T-cell (primary cell): ENCODE results near the gene GNB4. TPM values are rescaled to one million over a fixed set of nuclear protein-coding genes. Genes with fewer than 3 reads are reported as not detected.

Experiments used
- ATAC-seq, 4 experiments: fragments of 200-7000 bp in 3 of 4; fragments of 150-1000 bp in 1 of 4; cut with Tn5 transposase; replicated peaks in 1 of 4; 1 replicate in 3 of 4; 2 replicates in 1 of 4; pipeline ENCODE4 v1.10.0; 2021; ENCODE audit warnings: moderate library complexity in 3 of 4, mild to moderate bottlenecking in 2 of 4, moderate number of reproducible peaks in 1 of 4
- CTCF ChIA-PET, 2 donors: fragments of 300-600 bp; sonication (Branson Sonifier 250); formaldehyde crosslinking; loops; one replicate each; lab custom pipeline; 2022; ENCODE audit warnings: antibody characterized with exemption in 2 of 2; lab: Charles Lee
- POLR2A ChIA-PET, 2 donors: fragments of 300-600 bp; sonication (Branson Sonifier 250); formaldehyde crosslinking; loops; one replicate each; lab custom pipeline; 2022; ENCODE audit warnings: antibody characterized with exemption in 2 of 2; lab: Charles Lee
- DNase-seq, 35 experiments: peaks; one replicate each; pipeline versions ENCODE4 v3.0.0 to v3.0.0-alpha.2; 2013 to 2023
- H3K27ac ChIP-seq: one replicate; pipeline ENCODE4 v1.5.1; 2013; ENCODE audit warnings: low read length
- H3K27me3 ChIP-seq, 2 experiments: replicated peaks in 1 of 2; 1 replicate in 1 of 2; 2 replicates in 1 of 2; pipeline versions ENCODE4 v1.6.1 to v1.7.0; 2013; ENCODE audit warnings: low read length in 1 of 2, mixed read lengths in 1 of 2; ENCODE audit not compliant: control insufficient read depth in 2 of 2, insufficient read depth in 2 of 2; ENCODE audit errors: extremely low read depth in 1 of 2
- H3K36me3 ChIP-seq, 2 donors: 1 replicate in 1 of 2; 2 replicates in 1 of 2; pipeline versions ENCODE4 v1.6.1 to v1.7.0; 2013; ENCODE audit warnings: low read length in 1 of 2; ENCODE audit not compliant: control insufficient read depth in 2 of 2, insufficient read depth in 1 of 2; ENCODE audit errors: extremely low read depth in 1 of 2
- H3K4me1 ChIP-seq, 2 experiments: 1 replicate in 1 of 2; 2 replicates in 1 of 2; pipeline versions ENCODE4 v1.6.1 to v1.7.0; 2013; ENCODE audit warnings: low read length in 2 of 2, mixed read lengths in 1 of 2; ENCODE audit not compliant: insufficient read depth in 2 of 2, control insufficient read depth in 1 of 2; ENCODE audit errors: extremely low read depth in 1 of 2
- H3K4me3 ChIP-seq, 2 donors: 1 replicate in 1 of 2; 2 replicates in 1 of 2; pipeline versions ENCODE4 v1.5.1 to v1.7.0; 2013; ENCODE audit warnings: mild to moderate bottlenecking in 2 of 2, low read length in 1 of 2, moderate library complexity in 1 of 2; ENCODE audit not compliant: control insufficient read depth in 1 of 2; ENCODE audit errors: extremely low read depth in 1 of 2
- H3K9me3 ChIP-seq: 2 replicates; pipeline ENCODE4 v1.7.0; 2013
- H3K27ac Mint-ChIP-seq, 2 donors: one replicate each; pipeline ENCODE4 v1.8.0; 2020 to 2021; ENCODE audit warnings: mild to moderate bottlenecking in 2 of 2, mixed read lengths in 2 of 2
- H3K27me3 Mint-ChIP-seq, 2 donors: one replicate each; pipeline ENCODE4 v1.8.0; 2021 to 2022; ENCODE audit warnings: mixed read lengths in 2 of 2
- H3K36me3 Mint-ChIP-seq: one replicate; pipeline ENCODE4 v1.8.0; 2021; ENCODE audit warnings: mixed read lengths
- H3K4me1 Mint-ChIP-seq, 3 donors: one replicate each; pipeline ENCODE4 v1.8.0; 2020 to 2022; ENCODE audit warnings: mixed read lengths in 3 of 3, mild to moderate bottlenecking in 1 of 3
- H3K4me3 Mint-ChIP-seq, 3 donors: one replicate each; pipeline ENCODE4 v1.8.0; 2020 to 2022; ENCODE audit warnings: mild to moderate bottlenecking in 3 of 3, mixed read lengths in 3 of 3, moderate library complexity in 3 of 3
- H3K9me3 Mint-ChIP-seq, 3 donors: one replicate each; pipeline ENCODE4 v1.8.0; 2020 to 2022; ENCODE audit warnings: mixed read lengths in 3 of 3
- WGBS: methylation state at CpG from one replicate; pipeline ENCODE4 v1.1.5; 2013; ENCODE audit warnings: missing lambda C conversion rate; ENCODE audit not compliant: insufficient coverage; 5-methylcytosine and 5-hydroxymethylcytosine counted together
- total RNA-seq, 35 experiments: library from RNA in 6 of 35; stranded (reverse) in 6 of 35; fragments of 120-200 nt in 1 of 35; gene quantifications; one replicate each; pipeline versions ENCODE4 v1.2.1 to v1.2.4 and lab custom pipeline; 2013 to 2026

The GNB4 gene
- total RNA-seq (1 to 10 TPM in 2 of 5 donors, under 1 TPM in 3; 0.26 to 2.7 (median 0.73) TPM), total RNA-seq (lab: John Stamatoyannopoulos, UW) (0.74 to 22.5 (median 2.4) reads per million in 29 experiments)
- total RNA-seq (2013), result 0.94 TPM

GRCh38 chr3:179451265-179452175 is at the start of gene GNB4:
TSS of gene GNB4 (minus strand) at chr3:179451470. CDS start at chr3:179426200, 25,270 bp downstream.
- Mint-ChIP-seq H3K27ac (peak within 1 kb of the TSS in 1 of 2 donors; percentile 66), H3K27me3 (peaks cover 54 to 66% of the 10 kb centered on the region in 2 donors), H3K4me1 (peaks cover 16 to 27% (median 20%) of the 10 kb centered on the region in 3 donors), H3K9me3 (no peaks in the 10 kb centered on the region), H3K36me3 (no peaks in the 10 kb centered on the region), H3K4me3 (peak within 1 kb of the TSS; percentile 81 to 86 (median 84))
- Histone ChIP-seq H3K4me1 (peaks cover 2 to 7% of the 10 kb centered on the region in 2 experiments), H3K9me3 (no peaks in the 10 kb centered on the region), H3K27me3 (peaks cover 0 to 17% of the 10 kb centered on the region in 2 experiments), H3K27ac (no peak within 1 kb of the TSS), H3K4me3 (peak within 1 kb of the TSS; percentile 43 to 87), H3K36me3 (no peaks in the 10 kb centered on the region)
- ChIA-PET CTCF (interaction anchor here in 1 of 2 donors (0.6 kb wide), 1 partner anchor 12 kb away, joined by 3 read pairs; no protein-coding TSS in a partner anchor), POLR2A (no interaction called here)
- ATAC-seq (peak; percentile 58 to 81 (median 77)), DNase-seq (peak in 26 of 35 experiments; percentile 7 to 55 (median 24))
- 2% methylated on average over 78 of the region's 90 CpGs for WGBS

- Histone ChIP-seq H3K4me1 (no peaks in the 10 kb centered on the region), H3K36me3 (no peaks in the 10 kb centered on the region), H3K27ac (no peak overlapping the region), H3K4me3 (no peak overlapping the region), H3K27me3 (no peaks in the 10 kb centered on the region), H3K9me3 (peaks cover 6% of the 10 kb centered on the region)
- ATAC-seq (no peak), DNase-seq (no peak)
- Mint-ChIP-seq H3K9me3 (peaks cover 37 to 68% (median 47%) of the 10 kb centered on the region in 3 donors), H3K36me3 (no peaks in the 10 kb centered on the region), H3K27ac (no peak overlapping the region), H3K27me3 (no peaks in the 10 kb centered on the region), H3K4me1 (no peaks in the 10 kb centered on the region), H3K4me3 (no peak overlapping the region)
- POLR2A ChIA-PET, result interaction anchor here in 1 of 2 donors (0.7 kb wide), 1 partner anchor 107 kb away, joined by 4 read pairs; no protein-coding TSS in a partner anchor
- CTCF ChIA-PET, result no interaction called here
Measured at GRCh38 chr3:179495483-179495882, 44.2 kb upstream of the GNB4 start.

- no peak overlapping the region for H3K4me3 ChIP-seq
- H3K36me3 ChIP-seq, result no peaks in the 10 kb centered on the region
- peaks cover 6% of the 10 kb centered on the region for H3K9me3 ChIP-seq
- DNase-seq (no peak), ATAC-seq (no peak)
- no peaks in the 10 kb centered on the region for H3K4me1 ChIP-seq
- POLR2A ChIA-PET, result no interaction called here
- H3K36me3 Mint-ChIP-seq, result no peaks in the 10 kb centered on the region
- H3K27me3 Mint-ChIP-seq, result peaks cover 2 to 3% of the 10 kb centered on the region in 2 donors
- no peak overlapping the region for H3K27ac Mint-ChIP-seq
- H3K27ac ChIP-seq, result no peak overlapping the region
- H3K27me3 ChIP-seq, result no peaks in the 10 kb centered on the region
- peaks cover 43 to 72% (median 50%) of the 10 kb centered on the region in 3 donors for H3K9me3 Mint-ChIP-seq
- no peak overlapping the region for H3K4me3 Mint-ChIP-seq
- H3K4me1 Mint-ChIP-seq, result no peaks in the 10 kb centered on the region
- CTCF ChIA-PET, result interaction anchor here in 1 of 2 donors (0.5 to 0.6 kb wide), 2 partner anchors 27 to 1426 kb away, joined by 3 read pairs; no protein-coding TSS in a partner anchor
Measured at GRCh38 chr3:179493260-179493659, 42.0 kb upstream of the GNB4 start.

GRCh38 chr3:179488213-179488612 is 36.9 kb upstream of the GNB4 start:
- Mint-ChIP-seq H3K9me3 (peaks cover 17 to 32% (median 25%) of the 10 kb centered on the region in 3 donors), H3K4me3 (no peak overlapping the region), H3K4me1 (no peaks in the 10 kb centered on the region), H3K27ac (no peak overlapping the region), H3K36me3 (no peaks in the 10 kb centered on the region), H3K27me3 (peaks cover 5 to 12% of the 10 kb centered on the region in 2 donors)
- Histone ChIP-seq H3K9me3 (peaks cover 4% of the 10 kb centered on the region), H3K4me1 (no peaks in the 10 kb centered on the region), H3K4me3 (no peak overlapping the region), H3K36me3 (no peaks in the 10 kb centered on the region), H3K27ac (no peak overlapping the region), H3K27me3 (peaks cover 0 to 5% of the 10 kb centered on the region in 2 experiments)
- CTCF ChIA-PET, result interaction anchor here (0.6 kb wide), 2 partner anchors 267 to 418 kb away, joined by 3 to 4 read pairs; no protein-coding TSS in a partner anchor
- DNase-seq, result no peak
- POLR2A ChIA-PET, result no interaction called here
- no peak for ATAC-seq

GRCh38 chr3:179486806-179487205 is 35.5 kb upstream of the GNB4 start:
- ChIA-PET CTCF (no interaction called here), POLR2A (no interaction called here)
- H3K27me3 ChIP-seq, result peaks cover 0 to 5% of the 10 kb centered on the region in 2 experiments
- H3K27ac Mint-ChIP-seq, result no peak overlapping the region
- H3K4me3 ChIP-seq, result no peak overlapping the region
- H3K4me1 Mint-ChIP-seq, result no peaks in the 10 kb centered on the region
- no peaks in the 10 kb centered on the region for H3K36me3 Mint-ChIP-seq
- no peaks in the 10 kb centered on the region for H3K4me1 ChIP-seq
- no peak overlapping the region for H3K27ac ChIP-seq
- no peak overlapping the region for H3K4me3 Mint-ChIP-seq
- DNase-seq (no peak), ATAC-seq (no peak)
- no peaks in the 10 kb centered on the region for H3K9me3 ChIP-seq
- WGBS, result no CpG with 5 or more reads among the region's 3 CpGs
- H3K36me3 ChIP-seq, result no peaks in the 10 kb centered on the region
- H3K27me3 Mint-ChIP-seq, result peaks cover 5 to 12% of the 10 kb centered on the region in 2 donors
- peaks cover 12 to 21% (median 16%) of the 10 kb centered on the region in 3 donors for H3K9me3 Mint-ChIP-seq

- ATAC-seq (no peak), DNase-seq (no peak)
- Mint-ChIP-seq H3K9me3 (no peaks in the 10 kb centered on the region), H3K27ac (no peak overlapping the region), H3K36me3 (no peaks in the 10 kb centered on the region), H3K27me3 (peaks cover 0 to 8% of the 10 kb centered on the region in 2 donors), H3K4me1 (no peaks in the 10 kb centered on the region), H3K4me3 (no peak overlapping the region)
- ChIA-PET CTCF (interaction anchor here in 1 of 2 donors (0.7 kb wide), 1 partner anchor 112 kb away, joined by 3 read pairs; no protein-coding TSS in a partner anchor), POLR2A (no interaction called here)
- no peak overlapping the region for H3K27ac ChIP-seq
- WGBS, result no CpG with 5 or more reads among the region's 3 CpGs
- H3K9me3 ChIP-seq, result no peaks in the 10 kb centered on the region
- H3K4me1 ChIP-seq, result no peaks in the 10 kb centered on the region
- H3K4me3 ChIP-seq, result no peak overlapping the region
- H3K27me3 ChIP-seq, result peaks cover 0 to 5% of the 10 kb centered on the region in 2 experiments
- no peaks in the 10 kb centered on the region for H3K36me3 ChIP-seq
Measured at GRCh38 chr3:179482857-179483256, 31.6 kb upstream of the GNB4 start.
